ENCODE measurements around the gene RFTN2. TPM values are rescaled to one million over a fixed set of nuclear protein-coding genes. Genes with fewer than 3 reads are reported as not detected.

Gene RFTN2
- polyA plus RNA-seq, 1 donor from 2014 or later, result 0.06 TPM

GRCh38 chr2:197614532-197614931, 60.9 kb downstream of the RFTN2 start:
- Histone ChIP-seq H3K4me3 (ENCODE audit: low read length) (no peak overlapping the region), H3K27me3 (ENCODE audit: insufficient read depth, low read depth, low read length) (no peaks in the 10 kb centered on the region), H3K79me2 (replicated peaks; ENCODE audit: insufficient read depth, low read length) (no peaks in the 10 kb centered on the region), H4K20me1 (ENCODE audit: insufficient read depth) (no peaks in the 10 kb centered on the region), H3K9me3 (ENCODE audit: low read length) (no peaks in the 10 kb centered on the region), H3K27ac (ENCODE audit: low read length) (no peak overlapping the region), H3F3A (ENCODE audit: insufficient read depth, low read length, poor library complexity, severe bottlenecking) (no peaks in the 10 kb centered on the region), H3K9me2 (ENCODE audit: insufficient read depth, low read length) (no peaks in the 10 kb centered on the region), H3K36me3 (ENCODE audit: insufficient read depth, low read length) (no peaks in the 10 kb centered on the region), H2AFZ (ENCODE audit: low read depth, low read length) (no peak overlapping the region), H3K9ac (ENCODE audit: low read length) (no peak overlapping the region), H3K4me2 (ENCODE audit: low read length) (no peak overlapping the region)
- no peak for TF ChIP-seq MXI1 (conservative IDR thresholded peaks at IDR 0.05; ENCODE audit: poor library complexity, severe bottlenecking)
- no peak for TF ChIP-seq SMC3 (conservative IDR thresholded peaks at IDR 0.05; ENCODE audit: poor library complexity)
- no peak for TF ChIP-seq REST (IDR thresholded peaks at IDR 0.05; ENCODE audit: borderline replicate concordance)
- TF ChIP-seq CTCF (IDR thresholded peaks at IDR 0.05; ENCODE audit: poor library complexity, severe bottlenecking), result no peak
- no peak for TF ChIP-seq TAF1 (IDR thresholded peaks at IDR 0.05; ENCODE audit: low read depth)

GRCh38 chr2:197613509-197613987, 61.8 kb downstream of the RFTN2 start:
- no peak for TF ChIP-seq EZH2 (IDR thresholded peaks at IDR 0.05; ENCODE audit: borderline replicate concordance, insufficient read depth, low read length, poor library complexity, severe bottlenecking)
- TF ChIP-seq RAD21 (conservative IDR thresholded peaks at IDR 0.05), result no peak
- no peak for TF ChIP-seq POLR2AphosphoS5 (IDR thresholded peaks at IDR 0.05)
- no peak for TF ChIP-seq CTCF (IDR thresholded peaks at IDR 0.05; ENCODE audit: poor library complexity, severe bottlenecking)
- TF ChIP-seq SMC3 (conservative IDR thresholded peaks at IDR 0.05; ENCODE audit: poor library complexity), result no peak
- TF ChIP-seq TAF1 (IDR thresholded peaks at IDR 0.05; ENCODE audit: low read depth), result no peak
- TF ChIP-seq MXI1 (conservative IDR thresholded peaks at IDR 0.05; ENCODE audit: poor library complexity, severe bottlenecking), result no peak
- no peak for TF ChIP-seq REST (IDR thresholded peaks at IDR 0.05; ENCODE audit: borderline replicate concordance)
- no peak for TF ChIP-seq EP300 (conservative IDR thresholded peaks at IDR 0.05; ENCODE audit: poor library complexity, severe bottlenecking)
- H3K9me2 ChIP-seq (ENCODE audit: insufficient read depth, low read length), result no peaks in the 10 kb centered on the region
- no peaks in the 10 kb centered on the region for H3K9me3 ChIP-seq (ENCODE audit: low read length)
- no peak overlapping the region for H2AFZ ChIP-seq (ENCODE audit: low read depth, low read length)
- H3K27ac ChIP-seq (ENCODE audit: low read length), result no peak overlapping the region
- H3K36me3 ChIP-seq (ENCODE audit: insufficient read depth, low read length), result no peaks in the 10 kb centered on the region
- H3K9ac ChIP-seq (ENCODE audit: low read length), result no peak overlapping the region
- H3K79me2 ChIP-seq (replicated peaks; ENCODE audit: insufficient read depth, low read length), result no peaks in the 10 kb centered on the region
- H3K4me2 ChIP-seq (ENCODE audit: low read length), result no peak overlapping the region
- no peaks in the 10 kb centered on the region for H3K27me3 ChIP-seq (ENCODE audit: insufficient read depth, low read depth, low read length)
- H4K20me1 ChIP-seq (ENCODE audit: insufficient read depth), result no peaks in the 10 kb centered on the region
- no peaks in the 10 kb centered on the region for H3F3A ChIP-seq (ENCODE audit: insufficient read depth, low read length, poor library complexity, severe bottlenecking)
- no peak overlapping the region for H3K4me3 ChIP-seq (ENCODE audit: low read length)

Data from neural cell (in vitro differentiated cells).